Fibroblast of pulmonary artery (primary cell): ENCODE measurements around the gene SMIM41.

ENCODE experiments used
- DNase-seq: peaks from one replicate; pipeline ENCODE4 v3.0.0-alpha.2; 2010; ENCODE audit warnings: low read depth
- H3K4me3 ChIP-seq: replicated peaks from 2 replicates; pipeline ENCODE4 v1.5.1; 2011; ENCODE audit warnings: low read depth, mild to moderate bottlenecking, control low read depth, low read length, moderate library complexity
- CTCF ChIP-seq: IDR thresholded peaks from 2 replicates; pipeline ENCODE4 v1.5.1; 2011; ENCODE audit warnings: mild to moderate bottlenecking, control low read depth, low read length, inconsistent platforms; ENCODE audit errors: missing control alignments

SMIM41 gene

GRCh38 chr12:52054833-52055730 lies 24.4 kb upstream of the SMIM41 start:
- peak; percentile 58 for DNase-seq
- no peak for TF ChIP-seq CTCF
- H3K4me3 ChIP-seq: no peak overlapping the region

GRCh38 chr12:52055731-52056711 lies 23.5 kb upstream of the SMIM41 start:
- H3K4me3 ChIP-seq: no peak overlapping the region
- peak; percentile 58 for DNase-seq
- no peak for TF ChIP-seq CTCF

GRCh38 chr12:52056801-52057637 lies 22.5 kb upstream of the SMIM41 start:
- no peak overlapping the region for H3K4me3 ChIP-seq
- DNase-seq: peak; percentile 65
- TF ChIP-seq CTCF: no peak

- peak; percentile 47 for DNase-seq
- H3K4me3 ChIP-seq: no peak overlapping the region
- no peak for TF ChIP-seq CTCF
Observed at GRCh38 chr12:52057638-52058576, 21.6 kb upstream of the SMIM41 start.

- no peak for TF ChIP-seq CTCF
- no peak overlapping the region for H3K4me3 ChIP-seq
- peak; percentile 58 for DNase-seq
Observed at GRCh38 chr12:52058631-52059361, 20.7 kb upstream of the SMIM41 start.
